ENCODE results near the gene CTTNBP2NL.
"Not testable (repeated sequence)": the region's sequence is repeated elsewhere in the genome, so short reads cannot be mapped to it uniquely, and the experiment has no call there.

Gene CTTNBP2NL

DNA sequence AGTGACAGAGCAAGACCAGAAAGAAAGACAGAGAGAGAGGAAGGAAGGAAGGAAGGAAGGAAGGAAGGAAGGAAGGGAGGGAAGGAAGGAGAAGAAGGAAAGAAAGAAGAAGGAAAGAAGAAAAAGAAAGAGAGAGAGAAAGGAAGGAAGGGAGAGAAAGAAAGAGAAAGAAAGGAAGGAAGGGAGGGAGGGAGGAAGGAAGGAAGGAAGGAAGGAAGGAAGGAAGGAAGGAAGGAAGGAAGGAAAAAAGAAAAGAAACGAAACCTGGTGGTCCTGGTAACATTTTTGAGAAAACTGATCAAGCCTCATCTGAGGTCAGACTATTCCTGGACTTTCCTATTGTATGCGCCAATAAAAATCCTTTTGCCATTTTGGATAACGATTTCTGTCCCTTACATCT, 8.2 kb upstream of the CTTNBP2NL start:
- TF ChIP-seq, protein P1, sequence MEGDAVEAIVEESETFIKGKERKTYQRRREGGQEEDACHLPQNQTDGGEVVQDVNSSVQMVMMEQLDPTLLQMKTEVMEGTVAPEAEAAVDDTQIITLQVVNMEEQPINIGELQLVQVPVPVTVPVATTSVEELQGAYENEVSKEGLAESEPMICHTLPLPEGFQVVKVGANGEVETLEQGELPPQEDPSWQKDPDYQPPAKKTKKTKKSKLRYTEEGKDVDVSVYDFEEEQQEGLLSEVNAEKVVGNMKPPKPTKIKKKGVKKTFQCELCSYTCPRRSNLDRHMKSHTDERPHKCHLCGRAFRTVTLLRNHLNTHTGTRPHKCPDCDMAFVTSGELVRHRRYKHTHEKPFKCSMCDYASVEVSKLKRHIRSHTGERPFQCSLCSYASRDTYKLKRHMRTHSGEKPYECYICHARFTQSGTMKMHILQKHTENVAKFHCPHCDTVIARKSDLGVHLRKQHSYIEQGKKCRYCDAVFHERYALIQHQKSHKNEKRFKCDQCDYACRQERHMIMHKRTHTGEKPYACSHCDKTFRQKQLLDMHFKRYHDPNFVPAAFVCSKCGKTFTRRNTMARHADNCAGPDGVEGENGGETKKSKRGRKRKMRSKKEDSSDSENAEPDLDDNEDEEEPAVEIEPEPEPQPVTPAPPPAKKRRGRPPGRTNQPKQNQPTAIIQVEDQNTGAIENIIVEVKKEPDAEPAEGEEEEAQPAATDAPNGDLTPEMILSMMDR (IDR thresholded peaks at IDR 0.05): no peak
- peaks cover 0 to 30% (median 12%) of the 10 kb centered on the region in 4 donors for H3K4me1 ChIP-seq
- H3K9me3 ChIP-seq: no peaks in the 10 kb centered on the region
- H3K4me3 ChIP-seq: no peak overlapping the region
- intact Hi-C loops (cut with DNase I; ENCODE audit: low total_unique reads): no loop called here
- no peak overlapping the region for H3K27ac ChIP-seq
- DNase-seq: no peak
- H3K36me3 ChIP-seq: no peaks in the 10 kb centered on the region
- peaks cover 0 to 10% of the 10 kb centered on the region in 2 donors for H3K27me3 ChIP-seq

GRCh38 chr1:112388436-112388835, 7.6 kb upstream of the CTTNBP2NL start:
- intact Hi-C loops (cut with DNase I; ENCODE audit: low total_unique reads): no loop called here
- Histone ChIP-seq H3K27ac (peak overlapping the region; percentile 12 to 32), H3K4me3 (no peak overlapping the region), H3K36me3 (no peaks in the 10 kb centered on the region), H3K4me1 (peaks cover 0 to 36% (median 15%) of the 10 kb centered on the region in 4 donors), H3K9me3 (no peaks in the 10 kb centered on the region), H3K27me3 (peaks cover 0 to 10% of the 10 kb centered on the region in 2 donors)
- TF ChIP-seq, protein P1 (IDR thresholded peaks at IDR 0.05): no peak
- DNase-seq: no peak

DNA sequence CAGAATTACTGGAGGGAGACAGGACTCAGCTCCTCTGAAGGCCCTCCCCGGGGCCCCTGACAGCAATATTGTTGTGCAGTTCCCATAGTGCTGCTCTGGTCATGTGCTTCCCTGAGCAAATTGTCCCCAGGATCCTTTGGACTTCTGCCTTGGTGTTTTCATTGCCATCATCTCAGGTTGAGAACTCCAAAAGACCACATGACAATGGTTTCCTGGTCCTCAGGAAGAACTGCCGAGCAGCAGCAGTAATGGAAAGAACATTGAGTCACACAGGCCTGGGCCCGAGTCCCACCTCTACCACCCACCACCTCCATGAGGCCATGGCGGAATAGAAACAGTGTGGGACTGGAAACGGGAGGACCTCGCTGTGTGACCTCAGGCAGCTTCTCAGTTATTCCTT, 6.3 kb upstream of the CTTNBP2NL start:
- Histone ChIP-seq H3K4me3 (no peak overlapping the region), H3K27me3 (peaks cover 0 to 8% of the 10 kb centered on the region in 2 donors), H3K9me3 (no peaks in the 10 kb centered on the region), H3K36me3 (no peaks in the 10 kb centered on the region), H3K4me1 (peaks cover 0 to 46% (median 22%) of the 10 kb centered on the region in 4 donors), H3K27ac (peak overlapping the region; percentile 83 to 93)
- DNase-seq: no peak
- TF ChIP-seq, protein P1 (IDR thresholded peaks at IDR 0.05): no peak
- intact Hi-C loops (cut with DNase I; ENCODE audit: low total_unique reads): loop anchor here (2.0 to 5.0 kb wide), 2 partner anchors 77 to 318 kb away; partner anchors contain the start of gene RHOC

DNA sequence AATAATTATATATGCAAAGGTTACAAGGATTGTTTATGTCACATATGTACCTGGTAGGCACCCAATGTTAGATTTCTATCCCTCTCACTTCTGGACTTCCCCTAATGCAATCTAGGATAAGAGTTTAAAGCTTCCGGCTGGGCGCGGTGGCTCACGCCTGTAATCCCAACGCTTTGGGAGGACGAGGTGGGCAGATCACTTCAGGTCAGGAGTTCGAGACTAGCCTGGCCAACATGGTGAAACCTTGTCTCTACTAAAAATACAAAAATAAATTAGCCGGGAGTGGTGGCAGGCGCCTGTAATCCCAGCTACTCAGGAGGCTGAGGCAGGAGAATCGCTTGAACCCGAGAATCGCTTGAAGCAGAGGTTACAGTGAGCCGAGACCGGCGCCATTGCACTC, 5.7 kb upstream of the CTTNBP2NL start:
- H3K9me3 ChIP-seq, H3K27me3 ChIP-seq, DNase-seq, H3K36me3 ChIP-seq: not testable (repeated sequence)
- intact Hi-C loops (cut with DNase I; ENCODE audit: low total_unique reads): loop anchor here (2.0 to 5.0 kb wide), 2 partner anchors 76 to 317 kb away; partner anchors contain the start of gene RHOC
- Histone ChIP-seq H3K27ac (peak overlapping the region; percentile 83 to 93), H3K4me1 (peaks cover 0 to 53% (median 29%) of the 10 kb centered on the region in 4 donors), H3K4me3 (peak overlapping the region; percentile 47 to 57)

GRCh38 chr1:112390775-112391602, 5.0 kb upstream of the CTTNBP2NL start:
- Histone ChIP-seq H3K27ac (peak overlapping the region; percentile 83 to 93), H3K27me3 (peaks cover 0 to 3% of the 10 kb centered on the region in 2 donors), H3K36me3 (no peaks in the 10 kb centered on the region), H3K4me3 (peak overlapping the region; percentile 47 to 57), H3K4me1 (peaks cover 0 to 57% (median 31%) of the 10 kb centered on the region in 4 donors), H3K9me3 (no peaks in the 10 kb centered on the region)
- DNase-seq: peak; percentile 94 to 96
- intact Hi-C loops (cut with DNase I; ENCODE audit: low total_unique reads): loop anchor here (2.0 to 5.0 kb wide), 2 partner anchors 76 to 316 kb away; partner anchors contain the start of gene RHOC
- TF ChIP-seq, protein P1 (IDR thresholded peaks at IDR 0.05): peak; percentile 92

- DNase-seq: no peak
- H3K27ac ChIP-seq: peak overlapping the region; percentile 83 to 93
- H3K36me3 ChIP-seq: no peaks in the 10 kb centered on the region
- peak overlapping the region; percentile 47 to 57 for H3K4me3 ChIP-seq
- TF ChIP-seq, protein P1 (IDR thresholded peaks at IDR 0.05): no peak
- H3K4me1 ChIP-seq: peaks cover 0 to 57% (median 31%) of the 10 kb centered on the region in 4 donors
- intact Hi-C loops (cut with DNase I; ENCODE audit: low total_unique reads): loop anchor here (2.0 to 5.0 kb wide), 2 partner anchors 75 to 316 kb away; partner anchors contain the start of gene RHOC
- no peaks in the 10 kb centered on the region for H3K27me3 ChIP-seq
- no peaks in the 10 kb centered on the region for H3K9me3 ChIP-seq
These were observed 4.4 kb upstream of the CTTNBP2NL start for GRCh38 chr1:112391603-112391940.
